Measurements from ENCODE around the gene ELL2.

ELL2 gene

GRCh38 chr5:95989283-95990048 lies 27.8 kb upstream of the ELL2 start:
- no peak for TF ChIP-seq GATA1 (IDR thresholded peaks at IDR 0.05; ENCODE audit: low read depth, low read length)
- TF ChIP-seq POLR2A (IDR thresholded peaks at IDR 0.05; ENCODE audit: low read length), result no peak
- no peak for DNase-seq

DNA sequence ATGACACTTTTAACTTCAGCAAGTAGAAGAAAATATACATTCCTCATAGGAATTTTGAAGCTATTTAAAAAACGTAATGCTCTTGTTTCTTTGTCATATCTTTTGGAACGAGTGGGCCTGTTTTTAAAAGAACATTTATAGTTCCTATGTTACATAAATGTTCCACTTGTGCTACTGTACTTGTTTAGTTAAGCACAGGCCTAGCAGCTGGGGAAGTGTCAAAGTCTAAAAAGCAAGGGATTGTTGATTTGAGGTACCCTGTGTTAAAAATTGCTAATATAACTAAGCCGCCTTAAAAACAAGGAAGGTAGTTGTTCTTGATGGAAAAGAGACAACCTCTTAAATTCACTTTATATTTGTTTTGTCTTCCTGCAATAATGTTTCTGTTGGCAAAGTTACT lies 27.2 kb upstream of the ELL2 start:
- TF ChIP-seq POLR2A (IDR thresholded peaks at IDR 0.05; ENCODE audit: low read length), result no peak
- TF ChIP-seq GATA1 (IDR thresholded peaks at IDR 0.05; ENCODE audit: low read depth, low read length), result no peak
- DNase-seq, result no peak

- no peak for DNase-seq
- TF ChIP-seq POLR2A (IDR thresholded peaks at IDR 0.05; ENCODE audit: low read length), result no peak
- no peak for TF ChIP-seq GATA1 (IDR thresholded peaks at IDR 0.05; ENCODE audit: low read depth, low read length)
Observed at GRCh38 chr5:95988094-95988493, 26.4 kb upstream of the ELL2 start.

- no peak for TF ChIP-seq POLR2A (IDR thresholded peaks at IDR 0.05; ENCODE audit: low read length)
- TF ChIP-seq GATA1 (IDR thresholded peaks at IDR 0.05; ENCODE audit: low read depth, low read length), result no peak
- peak in 1 of 2 experiments; percentile 27 for DNase-seq
Observed at GRCh38 chr5:95986937-95987520, 25.4 kb upstream of the ELL2 start.

DNA sequence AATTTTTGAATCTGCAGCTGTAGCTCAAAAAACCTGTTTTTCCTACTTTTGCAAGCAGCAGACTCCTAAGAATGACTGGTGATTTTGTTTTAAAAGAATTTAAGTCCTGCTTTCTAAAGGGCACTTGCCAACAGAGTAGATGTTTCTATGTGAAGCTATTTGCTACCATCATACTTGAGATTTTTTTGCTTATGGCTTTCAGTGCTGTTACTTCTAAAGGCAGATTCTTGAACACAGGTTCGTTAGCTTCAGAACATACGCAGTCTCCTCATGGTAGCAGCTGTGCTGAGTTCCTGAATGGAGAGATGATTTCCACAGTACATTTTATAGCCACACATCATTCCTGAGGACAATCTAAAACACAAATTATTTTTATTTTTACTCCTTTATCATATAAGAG lies 24.4 kb upstream of the ELL2 start:
- no peak for DNase-seq
- TF ChIP-seq POLR2A (IDR thresholded peaks at IDR 0.05; ENCODE audit: low read length) (no peak), GATA1 (IDR thresholded peaks at IDR 0.05; ENCODE audit: low read depth, low read length) (no peak)

- no peak for DNase-seq
- TF ChIP-seq POLR2A (IDR thresholded peaks at IDR 0.05; ENCODE audit: low read length) (no peak), GATA1 (IDR thresholded peaks at IDR 0.05; ENCODE audit: low read depth, low read length) (no peak)
Observed at GRCh38 chr5:95985249-95985648, 23.6 kb upstream of the ELL2 start.

- DNase-seq, result no peak
- no peak for TF ChIP-seq GATA1 (IDR thresholded peaks at IDR 0.05; ENCODE audit: low read depth, low read length)
- TF ChIP-seq POLR2A (IDR thresholded peaks at IDR 0.05; ENCODE audit: low read length), result no peak
Observed at GRCh38 chr5:95984287-95984938, 22.8 kb upstream of the ELL2 start.

DNA sequence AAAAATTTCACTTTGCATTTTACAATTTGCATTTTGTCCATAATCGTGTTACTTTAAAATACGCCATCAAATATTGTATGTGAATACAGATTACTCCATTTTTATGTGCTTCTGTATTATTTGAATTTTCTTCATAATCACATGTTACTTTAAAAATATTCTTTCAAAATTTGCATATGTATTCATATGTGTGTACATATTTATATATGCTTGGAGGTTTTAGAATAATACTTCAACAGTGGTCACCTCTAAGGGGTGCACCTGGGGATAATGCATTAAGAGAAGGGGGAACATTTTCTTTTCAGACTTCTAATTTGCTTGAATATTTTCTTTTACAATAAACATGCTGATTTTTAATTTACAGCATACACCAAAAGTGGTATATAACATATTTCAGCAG lies 21.9 kb upstream of the ELL2 start:
- TF ChIP-seq POLR2A (IDR thresholded peaks at IDR 0.05; ENCODE audit: low read length) (no peak), GATA1 (IDR thresholded peaks at IDR 0.05; ENCODE audit: low read depth, low read length) (no peak)
- DNase-seq, result no peak

DNA sequence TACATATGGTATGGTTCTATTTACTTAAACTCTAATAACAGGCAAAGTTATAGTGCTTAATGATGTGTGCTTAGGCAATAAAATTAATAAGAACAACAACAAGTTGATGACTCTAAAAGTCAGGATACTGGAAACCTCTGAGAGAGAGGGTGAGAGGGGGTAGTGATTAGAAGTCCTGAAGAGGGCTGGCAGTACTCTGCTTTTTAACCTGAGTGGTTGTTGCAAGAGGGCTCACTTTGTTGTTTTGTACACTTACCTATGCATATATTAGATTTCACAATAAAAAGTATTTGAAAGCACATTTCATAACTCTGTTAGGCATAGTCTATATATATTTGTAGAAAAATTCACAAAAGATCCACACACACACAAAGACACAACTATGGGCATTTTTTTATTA lies 21.4 kb upstream of the ELL2 start:
- TF ChIP-seq GATA1 (IDR thresholded peaks at IDR 0.05; ENCODE audit: low read depth, low read length) (no peak), POLR2A (IDR thresholded peaks at IDR 0.05; ENCODE audit: low read length) (no peak)
- DNase-seq, result no peak

DNA sequence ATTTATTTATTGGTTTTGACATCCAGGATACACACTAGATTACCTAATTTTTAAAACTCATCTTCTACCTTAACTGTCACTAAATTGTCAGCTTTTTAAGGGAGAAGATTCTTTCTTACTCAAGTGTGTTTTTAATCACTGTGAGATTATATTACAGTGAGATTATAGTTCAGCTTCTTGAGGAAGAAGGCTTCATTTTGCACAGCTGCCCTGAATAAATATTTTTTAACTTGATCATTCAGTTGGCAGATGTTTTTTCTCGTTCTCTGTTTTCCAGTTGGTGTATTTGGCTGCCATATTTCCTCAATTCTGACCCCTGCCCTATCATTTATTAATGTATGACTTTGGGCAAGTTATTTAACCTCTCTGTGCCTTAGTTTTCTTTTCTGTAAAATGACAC lies 15.0 kb upstream of the ELL2 start:
- TF ChIP-seq POLR2A (IDR thresholded peaks at IDR 0.05; ENCODE audit: low read length) (no peak), GATA1 (IDR thresholded peaks at IDR 0.05; ENCODE audit: low read depth, low read length) (no peak)
- DNase-seq, result no peak

GRCh38 chr5:95975703-95976102 lies 14.1 kb upstream of the ELL2 start:
- TF ChIP-seq POLR2A (IDR thresholded peaks at IDR 0.05; ENCODE audit: low read length), result no peak
- no peak for TF ChIP-seq GATA1 (IDR thresholded peaks at IDR 0.05; ENCODE audit: low read depth, low read length)
- peak; percentile 53 to 68 for DNase-seq

- peak; percentile 33 to 47 for DNase-seq
- no peak for TF ChIP-seq GATA1 (IDR thresholded peaks at IDR 0.05; ENCODE audit: low read depth, low read length)
- no peak for TF ChIP-seq POLR2A (IDR thresholded peaks at IDR 0.05; ENCODE audit: low read length)
Observed at GRCh38 chr5:95973793-95974325, 12.2 kb upstream of the ELL2 start.

DNA sequence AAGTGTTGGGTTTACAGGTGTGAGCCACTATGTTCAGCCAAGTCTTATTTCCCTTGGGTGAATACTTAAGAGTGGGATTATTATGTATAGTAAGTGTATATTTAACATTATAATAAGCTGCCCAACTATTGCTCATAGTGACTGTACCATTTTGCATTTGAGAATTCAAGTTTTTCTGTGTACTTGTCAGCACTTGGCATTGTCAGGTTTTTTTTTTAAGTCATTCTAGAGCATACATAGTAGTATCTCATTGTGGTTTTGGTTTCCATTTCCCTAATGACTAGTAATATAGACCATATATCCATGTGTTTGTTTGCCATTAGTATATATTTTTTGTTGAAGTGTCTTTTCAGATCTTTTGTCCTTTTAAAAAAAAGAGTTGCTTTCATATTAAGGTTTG lies 10.5 kb upstream of the ELL2 start:
- TF ChIP-seq POLR2A (IDR thresholded peaks at IDR 0.05; ENCODE audit: low read length) (no peak), GATA1 (IDR thresholded peaks at IDR 0.05; ENCODE audit: low read depth, low read length) (no peak)
- no peak for DNase-seq

GRCh38 chr5:95970359-95970704 lies 8.7 kb upstream of the ELL2 start:
- DNase-seq, result no peak
- TF ChIP-seq POLR2A (IDR thresholded peaks at IDR 0.05; ENCODE audit: low read length) (no peak), GATA1 (IDR thresholded peaks at IDR 0.05; ENCODE audit: low read depth, low read length) (no peak)

Data from erythroblast (primary cell).